K562 (cell line): ENCODE measurements around the gene TNFSF13. TPM values are rescaled to one million over a fixed set of nuclear protein-coding genes. Genes with fewer than 3 reads are reported as not detected.

Experiments used
- CHD2 ChIP-seq: IDR thresholded peaks from 2 replicates; pipeline ENCODE4 v1.6.1; 2011; ENCODE audit warnings: low read depth, low read length
- CREM ChIP-seq: IDR thresholded peaks from 2 replicates; pipeline ENCODE4 v1.6.1; 2014; ENCODE audit warnings: antibody characterized with exemption, low read depth
- CSDE1 ChIP-seq, 2 experiments: fragments of 450-650 bp; IDR thresholded peaks; 2 replicates each; pipeline ENCODE4 v1.6.1; 2016; ENCODE audit warnings: mild to moderate bottlenecking in 1 of 2
- FOSL1 ChIP-seq: fragments of 200-800 bp; sonication (Bioruptor generic); conservative IDR thresholded peaks from 2 replicates; pipeline ENCODE4 v1.6.1; 2016; ENCODE audit warnings: missing genetic modification characterization, missing compliant biosample characterization
- FUS ChIP-seq: fragments of 200-400 bp; formaldehyde crosslinking; optimal IDR thresholded peaks from 2 replicates; pipeline ENCODE3; 2017; ENCODE audit warnings: low read depth, low read length
- KAT7 ChIP-seq: sonication (generic); formaldehyde crosslinking; IDR thresholded peaks from 2 replicates; pipeline ENCODE4 v1.8.0; 2022; ENCODE audit warnings: missing genetic modification reagents, mild to moderate bottlenecking, borderline replicate concordance
- KDM5B ChIP-seq: fragments of 200-600 bp; sonication (generic); IDR thresholded peaks from 2 replicates; pipeline ENCODE4 v1.6.1; 2012; ENCODE audit warnings: low read depth, mild to moderate bottlenecking, moderate library complexity, low read length, control low read depth, inconsistent platforms; ENCODE audit not compliant: insufficient replicate concordance
- MTA3 ChIP-seq: fragments of 450-650 bp; formaldehyde crosslinking; IDR thresholded peaks from 2 replicates; pipeline ENCODE4 v1.6.1; 2017; ENCODE audit warnings: mild to moderate bottlenecking, borderline replicate concordance
- NFIC ChIP-seq: fragments of 450-650 bp; IDR thresholded peaks from 2 replicates; pipeline ENCODE4 v1.6.1; 2017; ENCODE audit warnings: mild to moderate bottlenecking, inconsistent platforms
- NFIX ChIP-seq: fragments of 250-450 bp; sonication (Bioruptor Pico); IDR thresholded peaks from 2 replicates; pipeline ENCODE4 v1.4.0; 2020; ENCODE audit warnings: low read depth, mild to moderate bottlenecking, moderate library complexity
- PML ChIP-seq: IDR thresholded peaks from 2 replicates; pipeline ENCODE4 v1.6.1; 2012; ENCODE audit warnings: low read length, inconsistent platforms
- POLR2AphosphoS2 ChIP-seq: IDR thresholded peaks from 2 replicates; pipeline ENCODE4 v1.6.1; 2012; ENCODE audit warnings: low read length, improper control_type of control experiment
- RFX7 ChIP-seq: fragments of 250-450 bp; sonication (Bioruptor Pico); IDR thresholded peaks from 2 replicates; pipeline ENCODE4 v1.5.1; 2021; ENCODE audit warnings: mild to moderate bottlenecking
- SIN3B ChIP-seq: fragments of 450-650 bp; IDR thresholded peaks from 2 replicates; pipeline ENCODE4 v1.6.1; 2017; ENCODE audit warnings: low read depth, mild to moderate bottlenecking, moderate library complexity
- SMAD1 ChIP-seq: fragments of 150-350 bp; IDR thresholded peaks from 2 replicates; pipeline ENCODE4 v1.6.1; 2014; ENCODE audit warnings: low read length, low read depth; ENCODE audit not compliant: partially characterized antibody
- SMARCA4 ChIP-seq: fragments of 450-650 bp; IDR thresholded peaks from 2 replicates; pipeline ENCODE4 v1.6.1; 2016
- SNRNP70 ChIP-seq: fragments of 200-400 bp; formaldehyde crosslinking; optimal IDR thresholded peaks from 2 replicates; pipeline ENCODE3; 2017; ENCODE audit warnings: low read depth, low read length
- U2AF1 ChIP-seq: fragments of 200-400 bp; formaldehyde crosslinking; optimal IDR thresholded peaks from 2 replicates; pipeline ENCODE3; 2017; ENCODE audit warnings: mild to moderate bottlenecking, low read depth, low read length, moderate library complexity
- polyA plus RNA-seq, 8 experiments: library from polyadenylated mRNA; depleted of rRNA in 4 of 8; stranded (reverse) in 5 of 8; unstranded in 3 of 8; fragments of >200 nt; fragmentation: Nextera tagmentation in 2 of 8; fragmentation: Illumina TruSeq in 1 of 8; extraction: Ambion mirVana in 2 of 8; extraction: Trizol in 1 of 8; gene quantifications; 2 replicates each; pipeline versions ENCODE4 v1.2.1 to v1.2.3, GENCODE V29; 2011 to 2014; ENCODE audit warnings: inconsistent platforms in 1 of 8, missing spikeins in 1 of 8
- total RNA-seq, 7 experiments: library from RNA; depleted of rRNA in 6 of 7; stranded (reverse); fragments of >200 nt in 6 of 7; fragmentation: Illumina TruSeq in 2 of 7; extraction: Trizol in 2 of 7; gene quantifications; 2 replicates each; pipeline versions ENCODE4 v1.2.1 to v1.2.3, GENCODE V29; 2011 to 2021; ENCODE audit warnings: low replicate concordance in 1 of 7
- TF ChIP-seq, protein P1 (sequence below): fragments of 450-650 bp; formaldehyde crosslinking; IDR thresholded peaks from 2 replicates; pipeline ENCODE4 v1.4.0; 2022; ENCODE audit warnings: missing genetic modification characterization
- TF ChIP-seq, protein P2 (sequence below): fragments of 150-350 bp; IDR thresholded peaks from 2 replicates; pipeline ENCODE4 v1.6.1; 2014; ENCODE audit warnings: low read depth, mild to moderate bottlenecking, low read length, borderline replicate concordance
- TF ChIP-seq, protein P3 (sequence below), 2 experiments: fragments of 450-650 bp; IDR thresholded peaks; 2 replicates each; pipeline ENCODE4 v1.6.1; 2018; ENCODE audit warnings: mild to moderate bottlenecking in 2 of 2, low read depth in 1 of 2; ENCODE audit not compliant: partially characterized antibody in 2 of 2

TNFSF13 gene
- total and polyA plus RNA-seq, 9 of the 15 experiments (the other 6 are each of a cell fraction or from before 2014, with no cell fraction given), result 0.04 to 0.51 (median 0.19) TPM; not detected in 1

DNA sequence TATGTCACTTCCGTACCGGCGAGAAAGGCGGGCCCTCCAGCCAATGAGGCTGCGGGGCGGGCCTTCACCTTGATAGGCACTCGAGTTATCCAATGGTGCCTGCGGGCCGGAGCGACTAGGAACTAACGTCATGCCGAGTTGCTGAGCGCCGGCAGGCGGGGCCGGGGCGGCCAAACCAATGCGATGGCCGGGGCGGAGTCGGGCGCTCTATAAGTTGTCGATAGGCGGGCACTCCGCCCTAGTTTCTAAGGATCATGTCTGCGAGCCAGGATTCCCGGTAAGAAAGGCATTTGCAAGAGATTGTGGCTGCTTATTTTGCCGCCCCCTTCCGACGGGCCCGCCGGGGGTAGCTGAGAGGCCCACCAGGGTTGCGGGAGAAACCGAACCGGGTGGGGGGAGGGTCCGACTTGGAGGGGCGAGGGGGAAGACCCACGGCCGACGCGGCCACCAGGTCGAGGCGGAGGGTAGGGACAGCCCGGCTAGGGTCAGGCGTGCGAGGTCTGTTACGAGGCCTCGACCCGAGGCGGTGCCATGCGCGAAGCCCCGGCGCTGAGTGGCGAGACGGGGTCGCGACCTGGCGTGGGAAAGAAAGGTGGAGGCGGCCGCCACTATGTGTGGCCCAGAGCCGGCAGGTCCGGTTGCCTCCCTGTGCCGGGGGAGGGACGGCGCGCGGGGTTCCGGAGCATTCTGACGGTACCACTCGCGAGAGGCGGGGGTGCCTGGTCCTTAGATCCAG lies 14.2 kb downstream of the TNFSF13 start (continued):
- TF ChIP-seq, protein P1, sequence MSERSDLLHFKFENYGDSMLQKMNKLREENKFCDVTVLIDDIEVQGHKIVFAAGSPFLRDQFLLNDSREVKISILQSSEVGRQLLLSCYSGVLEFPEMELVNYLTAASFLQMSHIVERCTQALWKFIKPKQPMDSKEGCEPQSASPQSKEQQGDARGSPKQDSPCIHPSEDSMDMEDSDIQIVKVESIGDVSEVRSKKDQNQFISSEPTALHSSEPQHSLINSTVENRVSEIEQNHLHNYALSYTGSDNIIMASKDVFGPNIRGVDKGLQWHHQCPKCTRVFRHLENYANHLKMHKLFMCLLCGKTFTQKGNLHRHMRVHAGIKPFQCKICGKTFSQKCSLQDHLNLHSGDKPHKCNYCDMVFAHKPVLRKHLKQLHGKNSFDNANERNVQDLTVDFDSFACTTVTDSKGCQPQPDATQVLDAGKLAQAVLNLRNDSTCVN (CRISPR knock-in tag), result 0 out of 2 replicates have a peak, but pooled peaks have one; percentile 3
- TF ChIP-seq RFX7, result no peak
- TF ChIP-seq KAT7 (CRISPR knock-in tag), result peak; percentile 98; the same call in 1 of the 2 replicates
- TF ChIP-seq CSDE1 (IDR thresholded peaks at IDR 0.05), result peak in 1 of 2 experiments; percentile 59; a peak in 1 of 4 replicates
- peak; percentile 79 for TF ChIP-seq U2AF1
- TF ChIP-seq NFIC, result peak; percentile 48
- no peak for TF ChIP-seq SIN3B
- peak; percentile 82 for TF ChIP-seq POLR2AphosphoS2
- TF ChIP-seq CREM, result peak; percentile 93
- peak; percentile 22 for TF ChIP-seq FUS
- peak; percentile 88 for TF ChIP-seq CHD2
- peak; percentile 96 for TF ChIP-seq KDM5B
- peak; percentile 81; the same call in 1 of the 2 replicates for TF ChIP-seq PML
- peak; percentile 24 for TF ChIP-seq SNRNP70
- TF ChIP-seq SMAD1, result peak; percentile 95
- TF ChIP-seq SMARCA4, result no peak
- no peak for TF ChIP-seq NFIX (CRISPR knock-in tag)
- TF ChIP-seq, protein P2, sequence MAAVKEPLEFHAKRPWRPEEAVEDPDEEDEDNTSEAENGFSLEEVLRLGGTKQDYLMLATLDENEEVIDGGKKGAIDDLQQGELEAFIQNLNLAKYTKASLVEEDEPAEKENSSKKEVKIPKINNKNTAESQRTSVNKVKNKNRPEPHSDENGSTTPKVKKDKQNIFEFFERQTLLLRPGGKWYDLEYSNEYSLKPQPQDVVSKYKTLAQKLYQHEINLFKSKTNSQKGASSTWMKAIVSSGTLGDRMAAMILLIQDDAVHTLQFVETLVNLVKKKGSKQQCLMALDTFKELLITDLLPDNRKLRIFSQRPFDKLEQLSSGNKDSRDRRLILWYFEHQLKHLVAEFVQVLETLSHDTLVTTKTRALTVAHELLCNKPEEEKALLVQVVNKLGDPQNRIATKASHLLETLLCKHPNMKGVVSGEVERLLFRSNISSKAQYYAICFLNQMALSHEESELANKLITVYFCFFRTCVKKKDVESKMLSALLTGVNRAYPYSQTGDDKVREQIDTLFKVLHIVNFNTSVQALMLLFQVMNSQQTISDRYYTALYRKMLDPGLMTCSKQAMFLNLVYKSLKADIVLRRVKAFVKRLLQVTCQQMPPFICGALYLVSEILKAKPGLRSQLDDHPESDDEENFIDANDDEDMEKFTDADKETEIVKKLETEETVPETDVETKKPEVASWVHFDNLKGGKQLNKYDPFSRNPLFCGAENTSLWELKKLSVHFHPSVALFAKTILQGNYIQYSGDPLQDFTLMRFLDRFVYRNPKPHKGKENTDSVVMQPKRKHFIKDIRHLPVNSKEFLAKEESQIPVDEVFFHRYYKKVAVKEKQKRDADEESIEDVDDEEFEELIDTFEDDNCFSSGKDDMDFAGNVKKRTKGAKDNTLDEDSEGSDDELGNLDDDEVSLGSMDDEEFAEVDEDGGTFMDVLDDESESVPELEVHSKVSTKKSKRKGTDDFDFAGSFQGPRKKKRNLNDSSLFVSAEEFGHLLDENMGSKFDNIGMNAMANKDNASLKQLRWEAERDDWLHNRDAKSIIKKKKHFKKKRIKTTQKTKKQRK, result peak; percentile 95
- TF ChIP-seq, protein P3, sequence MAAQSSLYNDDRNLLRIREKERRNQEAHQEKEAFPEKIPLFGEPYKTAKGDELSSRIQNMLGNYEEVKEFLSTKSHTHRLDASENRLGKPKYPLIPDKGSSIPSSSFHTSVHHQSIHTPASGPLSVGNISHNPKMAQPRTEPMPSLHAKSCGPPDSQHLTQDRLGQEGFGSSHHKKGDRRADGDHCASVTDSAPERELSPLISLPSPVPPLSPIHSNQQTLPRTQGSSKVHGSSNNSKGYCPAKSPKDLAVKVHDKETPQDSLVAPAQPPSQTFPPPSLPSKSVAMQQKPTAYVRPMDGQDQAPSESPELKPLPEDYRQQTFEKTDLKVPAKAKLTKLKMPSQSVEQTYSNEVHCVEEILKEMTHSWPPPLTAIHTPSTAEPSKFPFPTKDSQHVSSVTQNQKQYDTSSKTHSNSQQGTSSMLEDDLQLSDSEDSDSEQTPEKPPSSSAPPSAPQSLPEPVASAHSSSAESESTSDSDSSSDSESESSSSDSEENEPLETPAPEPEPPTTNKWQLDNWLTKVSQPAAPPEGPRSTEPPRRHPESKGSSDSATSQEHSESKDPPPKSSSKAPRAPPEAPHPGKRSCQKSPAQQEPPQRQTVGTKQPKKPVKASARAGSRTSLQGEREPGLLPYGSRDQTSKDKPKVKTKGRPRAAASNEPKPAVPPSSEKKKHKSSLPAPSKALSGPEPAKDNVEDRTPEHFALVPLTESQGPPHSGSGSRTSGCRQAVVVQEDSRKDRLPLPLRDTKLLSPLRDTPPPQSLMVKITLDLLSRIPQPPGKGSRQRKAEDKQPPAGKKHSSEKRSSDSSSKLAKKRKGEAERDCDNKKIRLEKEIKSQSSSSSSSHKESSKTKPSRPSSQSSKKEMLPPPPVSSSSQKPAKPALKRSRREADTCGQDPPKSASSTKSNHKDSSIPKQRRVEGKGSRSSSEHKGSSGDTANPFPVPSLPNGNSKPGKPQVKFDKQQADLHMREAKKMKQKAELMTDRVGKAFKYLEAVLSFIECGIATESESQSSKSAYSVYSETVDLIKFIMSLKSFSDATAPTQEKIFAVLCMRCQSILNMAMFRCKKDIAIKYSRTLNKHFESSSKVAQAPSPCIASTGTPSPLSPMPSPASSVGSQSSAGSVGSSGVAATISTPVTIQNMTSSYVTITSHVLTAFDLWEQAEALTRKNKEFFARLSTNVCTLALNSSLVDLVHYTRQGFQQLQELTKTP (IDR thresholded peaks at IDR 0.05; ENCODE audit: low read depth in 1 of 2, partially characterized antibody in 2 of 2), result peak in 1 of 2 experiments; percentile 3
- TF ChIP-seq MTA3, result peak; percentile 95
- TF ChIP-seq FOSL1, result 0 out of 2 replicates have a peak, but pooled peaks have one; percentile 22
